Activated CD4-positive, alpha-beta T cell treated with anti-CD3 and anti-CD28 coated beads, Interleukin-2, amount 50 U/mL, for 1 hour (primary cell): ENCODE data around the gene ANGEL2.
"Not testable (repeated sequence)": the region's sequence is repeated elsewhere in the genome, so short reads cannot be mapped to it uniquely, and the experiment has no call there.

Source experiments
- DNase-seq: peaks from one replicate; pipeline ENCODE4 v3.0.0-alpha.2; 2020

Gene ANGEL2, protein sequence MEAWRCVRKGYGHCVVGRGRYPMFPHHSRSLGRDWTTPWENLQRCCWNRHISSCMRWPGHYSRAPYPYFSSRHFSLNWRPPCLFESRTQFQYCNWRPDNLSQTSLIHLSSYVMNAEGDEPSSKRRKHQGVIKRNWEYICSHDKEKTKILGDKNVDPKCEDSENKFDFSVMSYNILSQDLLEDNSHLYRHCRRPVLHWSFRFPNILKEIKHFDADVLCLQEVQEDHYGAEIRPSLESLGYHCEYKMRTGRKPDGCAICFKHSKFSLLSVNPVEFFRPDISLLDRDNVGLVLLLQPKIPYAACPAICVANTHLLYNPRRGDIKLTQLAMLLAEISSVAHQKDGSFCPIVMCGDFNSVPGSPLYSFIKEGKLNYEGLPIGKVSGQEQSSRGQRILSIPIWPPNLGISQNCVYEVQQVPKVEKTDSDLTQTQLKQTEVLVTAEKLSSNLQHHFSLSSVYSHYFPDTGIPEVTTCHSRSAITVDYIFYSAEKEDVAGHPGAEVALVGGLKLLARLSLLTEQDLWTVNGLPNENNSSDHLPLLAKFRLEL

DNA sequence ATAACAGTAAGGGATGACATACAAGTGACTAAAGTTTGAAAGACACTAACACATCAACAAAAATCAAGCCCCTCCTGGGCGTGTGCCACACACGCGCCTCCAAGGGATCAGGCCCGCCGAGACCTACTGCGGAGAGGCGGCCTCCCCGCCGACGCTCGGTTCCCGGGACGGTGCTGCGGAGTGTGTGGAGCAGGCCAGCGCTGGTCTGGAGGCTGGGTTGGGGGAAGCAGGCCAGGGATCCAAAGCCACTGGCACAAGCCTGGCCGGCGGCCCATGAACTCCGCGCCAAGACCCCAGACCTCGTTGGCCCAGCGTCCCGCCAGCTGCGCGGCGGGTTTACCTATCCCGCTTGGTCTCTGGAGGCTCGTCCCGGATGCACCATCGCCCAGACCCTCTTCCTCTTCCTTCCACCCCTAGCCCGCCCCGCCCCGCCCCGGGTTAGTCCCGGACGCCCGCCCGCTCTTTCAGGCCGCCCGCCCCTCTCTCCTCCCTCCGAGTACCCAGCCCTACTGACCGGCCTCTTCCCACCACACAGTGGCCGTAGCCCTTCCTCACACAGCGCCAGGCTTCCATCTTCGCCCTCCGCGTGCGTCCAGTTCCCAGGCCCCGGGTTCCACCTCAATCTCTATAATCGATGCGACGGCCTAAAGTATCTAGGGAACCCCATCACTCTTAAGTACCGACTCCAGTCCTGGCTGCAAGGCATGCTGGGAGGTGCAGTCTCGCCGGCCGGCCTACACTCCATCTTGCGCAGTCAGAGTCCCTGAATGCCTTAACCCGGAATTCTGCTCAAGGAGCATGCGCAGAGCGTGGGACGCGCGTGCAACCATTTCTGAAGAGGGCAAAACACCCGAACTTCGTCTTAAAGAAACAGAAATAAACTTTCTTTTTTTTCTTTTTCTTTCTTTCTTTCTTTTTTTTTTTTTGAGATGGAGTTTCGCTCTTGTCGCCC is at the start of gene ANGEL2:
Gene ANGEL2, minus strand, starts transcription at position 769 of the 952 bp plus-strand sequence. Its CDS starts 196 bp downstream, at position 573.
- DNase-seq, result peak; percentile 95

DNA sequence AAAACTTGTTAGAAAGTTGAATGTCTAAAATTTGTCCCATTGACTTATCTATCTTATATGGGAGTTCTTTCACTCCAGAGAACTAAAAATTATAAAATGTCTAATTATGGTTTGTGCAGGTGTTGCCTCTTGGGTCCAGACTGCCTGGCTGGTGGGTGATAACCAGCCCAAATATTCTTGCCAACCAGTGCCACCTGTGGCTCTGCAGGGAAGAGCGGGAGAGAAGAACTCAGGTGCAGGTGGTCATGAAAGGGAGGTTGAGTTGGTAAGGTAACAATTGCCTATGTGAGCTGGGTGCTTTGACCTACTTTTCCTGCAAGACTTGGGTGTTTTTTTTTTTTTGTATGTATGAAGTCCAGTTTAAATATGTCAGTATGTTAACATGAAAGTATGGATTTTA is 45.6 kb upstream of the ANGEL2 start:
- DNase-seq, result no peak

DNA sequence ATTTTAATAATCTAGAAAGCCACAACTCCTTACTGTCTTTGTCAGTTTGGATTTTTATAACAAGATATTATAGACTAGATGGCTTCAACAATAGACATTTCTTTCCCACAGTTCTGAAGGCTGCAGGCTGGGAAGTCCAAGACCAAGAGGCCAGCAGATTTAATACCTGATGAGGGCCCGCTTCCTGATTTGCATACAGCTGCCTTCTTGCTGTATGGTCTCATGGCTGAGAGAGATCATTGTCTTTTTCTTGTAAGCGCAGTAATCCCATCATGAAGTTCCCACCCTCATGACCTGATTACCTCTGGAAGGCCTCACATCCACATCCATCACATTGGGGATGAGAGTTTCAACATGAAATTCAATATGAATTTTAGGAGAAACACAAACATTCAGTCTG is 45.2 kb upstream of the ANGEL2 start:
- no peak for DNase-seq

DNA sequence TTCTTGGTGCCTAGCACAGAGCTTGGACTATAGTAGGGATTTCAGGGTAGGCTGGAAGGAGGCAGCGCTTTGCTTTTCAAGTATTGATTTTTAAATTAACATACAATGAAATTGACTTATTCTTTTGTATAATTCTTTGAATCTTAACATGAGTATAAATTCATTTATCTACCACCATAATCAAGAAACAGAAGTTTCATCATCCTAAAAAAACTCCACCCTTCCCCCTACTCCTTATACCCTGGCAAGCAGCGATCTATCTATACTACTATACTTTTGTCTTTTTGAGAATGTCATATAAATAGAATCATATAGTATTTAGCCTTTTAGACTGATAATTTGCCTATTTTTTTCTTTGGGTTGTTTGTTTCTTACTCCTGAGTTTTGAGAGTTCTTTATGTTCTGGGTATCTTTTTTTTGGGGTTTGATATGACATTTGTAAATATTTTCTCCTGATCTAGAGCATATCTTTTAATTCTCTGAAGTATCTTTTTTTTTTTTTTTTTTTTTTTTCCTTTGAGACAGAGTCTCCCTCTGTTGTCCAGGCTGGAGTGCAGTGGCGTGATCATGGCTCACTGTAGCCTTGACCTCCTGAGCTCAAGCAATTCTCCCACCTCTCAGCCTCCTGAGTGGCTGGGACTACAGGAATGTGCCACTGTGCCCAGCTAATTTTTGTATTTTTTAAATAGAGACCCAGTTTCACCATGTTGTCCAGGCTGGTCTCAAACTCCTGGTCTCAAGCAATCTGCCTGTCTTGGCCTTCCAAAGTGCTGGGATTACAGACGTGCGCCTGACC is 41.8 kb upstream of the ANGEL2 start:
- no peak for DNase-seq

DNA sequence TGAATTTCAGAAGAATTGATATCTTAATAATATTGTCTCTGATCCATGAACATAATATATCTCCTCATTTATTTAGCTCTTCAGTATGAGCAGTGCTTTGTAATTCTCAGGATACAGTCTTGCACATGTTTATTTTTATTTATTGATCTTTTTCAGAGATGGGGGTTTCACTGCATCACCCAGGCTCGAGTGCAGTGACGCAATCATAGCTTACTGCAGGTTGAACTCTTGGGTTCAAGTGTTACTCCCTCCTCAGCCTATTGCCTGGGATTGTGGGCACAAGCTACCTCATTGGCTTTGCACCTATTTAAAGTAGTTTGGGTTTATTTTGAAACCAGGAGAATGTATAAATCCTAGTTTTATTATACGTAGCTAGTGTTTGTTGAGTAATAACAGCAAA is 40.1 kb upstream of the ANGEL2 start:
- DNase-seq, result no peak

DNA sequence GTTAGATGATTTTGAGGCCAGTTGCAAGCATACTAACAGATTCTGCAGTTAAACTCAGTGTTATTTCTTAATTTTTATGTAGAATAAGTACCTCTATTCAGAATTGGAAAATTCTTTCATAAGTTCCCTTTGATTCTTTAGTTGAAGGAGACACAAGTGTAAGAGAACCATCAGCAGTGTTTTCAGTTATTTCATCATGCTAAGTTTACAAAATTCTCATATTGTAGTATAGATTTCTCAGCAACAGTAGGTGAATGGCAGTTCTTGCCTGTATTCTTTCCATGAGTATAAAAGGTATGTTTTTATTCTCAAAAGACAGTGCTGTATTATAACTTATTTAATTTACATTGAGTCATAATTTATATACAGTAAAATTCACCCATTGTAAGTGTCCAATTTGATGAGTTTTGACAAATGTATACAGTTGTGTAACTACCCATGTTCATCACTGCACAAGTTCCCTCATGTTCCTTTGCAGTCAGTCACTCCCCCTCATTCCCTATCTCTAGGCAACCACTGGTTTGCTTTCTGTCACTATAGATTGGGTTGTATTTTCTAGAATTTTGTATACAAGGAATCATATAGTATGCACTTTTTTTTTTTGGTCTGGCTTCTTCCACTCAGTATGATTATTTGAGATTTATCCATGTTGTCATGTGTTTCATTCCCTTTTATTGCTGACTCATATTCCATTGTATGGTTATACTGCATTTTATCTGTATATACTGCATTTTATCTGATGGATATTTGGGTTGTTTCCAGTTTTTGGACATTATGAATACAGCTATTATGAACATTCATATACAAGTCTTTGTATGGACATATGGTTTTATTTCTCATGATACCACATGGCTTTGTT is 39.3 kb upstream of the ANGEL2 start:
- DNase-seq, result no peak

DNA sequence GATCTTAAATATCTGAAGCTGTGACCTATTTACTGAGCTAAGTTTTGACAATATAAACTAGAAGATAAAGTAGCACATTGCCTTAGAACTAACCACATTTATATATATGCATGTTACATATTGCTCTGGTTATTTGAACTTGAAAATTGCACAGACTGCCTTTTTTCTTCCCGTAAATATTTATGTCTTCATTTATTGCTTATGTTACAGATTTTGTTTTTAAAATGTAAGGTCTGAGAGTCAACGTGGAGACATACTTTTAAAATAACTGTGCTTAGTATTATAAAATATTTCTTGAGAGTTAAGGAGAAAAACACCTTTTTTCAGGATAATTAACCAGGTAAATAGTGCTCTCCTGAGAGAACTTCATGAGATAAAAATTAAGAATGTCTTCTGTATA is 38.5 kb upstream of the ANGEL2 start:
- DNase-seq, result no peak

DNA sequence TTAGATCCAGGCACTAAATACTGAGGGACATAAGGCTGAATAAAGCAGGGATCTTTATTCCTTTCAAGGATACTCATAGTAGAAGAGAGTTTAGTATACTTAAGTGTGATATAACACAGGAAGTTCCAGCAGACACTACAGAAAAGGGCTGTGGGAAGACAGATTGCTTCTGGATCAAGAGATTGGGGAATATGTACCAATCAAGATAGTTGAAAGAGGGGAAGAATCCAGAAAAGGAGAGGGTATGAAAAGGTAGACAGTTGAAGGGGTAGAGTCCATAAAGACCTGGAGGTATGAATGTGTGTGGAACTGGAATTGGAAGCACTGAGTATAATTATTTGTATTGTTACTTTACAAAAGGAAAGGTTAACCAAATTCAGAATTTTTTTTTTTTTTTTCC is 37.8 kb upstream of the ANGEL2 start:
- DNase-seq, result no peak

DNA sequence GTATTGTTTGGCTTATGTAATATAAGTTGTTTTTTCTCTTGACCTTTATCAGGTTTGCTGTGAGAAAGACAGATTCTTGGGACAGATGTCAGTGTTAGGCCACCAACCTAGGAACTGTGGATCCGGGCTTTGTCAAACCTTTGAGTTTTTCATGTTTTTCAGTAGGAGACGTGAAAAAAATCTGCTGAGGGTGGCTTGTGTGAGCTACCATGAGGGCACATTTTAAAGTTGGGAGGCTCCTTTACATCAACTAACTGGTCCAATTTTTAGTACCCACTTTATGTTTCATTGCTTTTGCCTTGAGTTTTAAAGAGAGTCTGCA is 36.2 kb upstream of the ANGEL2 start:
- no peak for DNase-seq

DNA sequence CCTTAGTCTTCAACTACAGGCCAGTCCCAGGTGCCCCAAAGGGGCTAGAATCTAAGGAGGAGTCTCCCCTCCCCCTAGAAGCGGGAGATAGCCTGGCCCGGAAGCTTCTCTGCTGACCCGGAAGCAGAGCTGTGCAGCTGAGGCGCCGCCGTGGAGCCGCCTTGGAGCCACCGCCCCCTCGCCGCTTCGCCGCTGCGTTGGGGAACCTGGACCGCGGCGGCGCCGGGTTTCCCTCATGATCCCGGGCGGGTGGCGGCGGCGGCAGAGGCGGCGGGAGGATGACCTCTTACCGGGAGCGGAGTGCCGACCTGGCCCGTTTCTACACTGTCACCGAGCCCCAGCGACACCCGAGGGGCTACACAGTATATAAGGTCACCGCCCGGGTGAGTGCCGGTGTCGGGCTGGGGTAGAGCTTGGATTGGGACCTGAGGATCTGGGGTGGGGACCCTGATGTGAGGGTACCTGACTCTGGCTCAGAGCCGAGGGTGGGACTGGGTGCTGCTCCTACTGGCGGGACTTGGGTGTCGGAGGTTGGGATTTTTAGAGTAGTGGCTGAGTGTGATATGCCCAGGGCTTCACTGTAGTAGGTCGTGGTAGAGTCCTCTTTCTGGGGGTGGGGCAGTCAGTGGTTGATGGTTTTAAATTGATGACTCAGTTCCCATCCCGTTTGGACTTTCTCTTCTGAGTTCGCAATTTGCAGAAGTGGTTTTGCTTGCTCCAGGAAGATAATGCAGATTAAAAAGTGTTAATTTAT is 35.6 kb upstream of the ANGEL2 start, which contains the start of gene RPS6KC1:
Gene RPS6KC1, plus strand, starts transcription at position 115 of the 754 bp plus-strand sequence. Its CDS starts 164 bp downstream, at position 279.
- peak; percentile 80 for DNase-seq

DNA sequence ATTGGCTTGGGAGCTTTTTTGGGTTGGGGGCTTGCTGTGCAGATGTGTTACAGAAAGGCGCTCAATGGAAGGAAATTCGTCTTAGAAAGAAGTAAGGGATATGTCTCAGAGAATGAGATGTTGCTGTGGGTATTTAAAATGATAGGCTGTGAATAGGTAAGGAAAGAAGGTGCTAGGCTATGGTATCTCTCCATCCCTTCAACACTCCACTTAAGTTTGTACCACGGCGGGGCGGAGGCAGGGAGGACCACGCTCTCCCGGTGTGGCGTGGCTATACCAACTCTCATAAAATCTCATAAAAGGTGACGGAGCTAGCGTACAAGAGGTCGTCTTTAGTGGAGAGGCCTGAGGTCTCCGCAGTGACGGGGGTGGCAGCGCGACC is 35.1 kb upstream of the ANGEL2 start:
- DNase-seq, result no peak

DNA sequence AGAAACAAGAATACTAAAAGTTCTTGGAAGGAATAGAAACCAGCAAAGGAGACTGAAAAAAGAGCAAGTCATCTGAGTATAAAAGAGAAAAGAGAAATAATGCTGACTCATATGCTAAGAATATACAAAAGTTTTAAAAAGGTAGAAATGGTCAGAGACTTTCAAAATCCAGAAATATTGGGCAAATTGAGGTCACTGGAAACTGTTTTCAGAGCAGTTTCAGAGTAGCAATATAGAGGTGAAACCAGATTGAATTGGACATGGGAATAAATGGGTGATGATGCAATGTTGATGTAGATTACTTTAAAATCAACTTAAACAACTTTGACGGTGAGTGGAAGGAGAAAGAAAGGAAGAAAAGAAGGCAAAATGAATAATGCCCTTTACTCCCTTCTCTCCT is 33.6 kb upstream of the ANGEL2 start:
- DNase-seq, result no peak

DNA sequence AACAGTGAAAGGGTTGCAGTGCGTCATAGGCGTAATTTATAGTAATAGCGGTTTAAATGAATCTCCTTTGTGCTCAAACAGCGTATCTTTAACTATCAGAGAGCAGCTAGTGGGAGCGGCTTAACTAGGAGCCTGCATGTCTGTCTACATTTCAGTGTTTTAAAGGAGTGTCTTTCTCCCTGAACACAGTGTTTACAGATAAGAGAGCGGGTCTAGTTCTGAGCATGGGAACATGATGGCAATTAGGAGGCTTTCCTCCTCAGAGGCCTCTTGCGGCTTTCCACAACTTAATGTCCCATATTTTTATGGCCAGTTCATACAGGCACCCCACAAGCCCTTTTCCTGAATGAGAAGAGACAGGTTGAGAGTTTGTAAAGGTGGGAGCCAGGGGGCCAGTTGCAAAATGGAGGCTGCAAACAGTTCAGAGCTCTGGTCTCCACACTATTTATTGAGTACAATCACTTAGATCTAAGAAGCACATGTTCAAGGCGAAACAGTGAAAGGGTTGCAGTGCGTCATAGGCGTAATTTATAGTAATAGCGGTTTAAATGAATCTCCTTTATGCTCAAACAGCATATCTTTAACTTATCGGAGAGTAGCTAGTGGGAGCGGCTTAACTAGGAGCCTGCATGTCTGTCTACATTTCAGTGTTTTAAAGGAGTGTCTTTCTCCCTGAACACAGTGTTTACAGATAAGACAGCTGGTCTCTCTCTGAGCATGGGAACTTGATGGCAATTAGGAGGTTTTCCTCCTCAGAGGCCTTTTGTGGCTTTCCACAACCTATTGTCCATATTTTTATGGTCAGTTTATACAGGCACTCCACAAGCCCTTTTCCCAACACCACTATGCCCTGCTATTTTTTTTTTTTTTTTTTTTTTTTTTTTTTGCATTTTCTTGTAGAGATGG is 29.9 kb upstream of the ANGEL2 start:
- DNase-seq, result not testable (repeated sequence)

DNA sequence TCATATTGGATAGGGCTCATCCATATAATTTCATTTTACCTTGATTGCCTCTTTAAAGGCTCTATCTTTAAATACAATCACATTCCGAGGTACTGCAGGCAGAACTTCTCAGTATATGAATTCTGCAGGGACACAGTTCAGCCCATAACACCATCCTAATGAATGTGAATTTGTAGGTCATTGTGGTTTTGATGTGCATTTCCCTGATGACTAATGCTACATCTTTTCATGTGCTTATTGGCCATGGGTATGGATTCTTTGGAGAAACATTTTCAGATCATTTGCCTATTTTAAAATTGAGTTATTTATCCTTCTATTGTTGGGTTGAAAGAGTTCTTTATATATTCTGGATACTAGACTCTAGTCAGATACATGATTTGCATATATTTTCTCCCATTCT is 25.8 kb upstream of the ANGEL2 start:
- no peak for DNase-seq

DNA sequence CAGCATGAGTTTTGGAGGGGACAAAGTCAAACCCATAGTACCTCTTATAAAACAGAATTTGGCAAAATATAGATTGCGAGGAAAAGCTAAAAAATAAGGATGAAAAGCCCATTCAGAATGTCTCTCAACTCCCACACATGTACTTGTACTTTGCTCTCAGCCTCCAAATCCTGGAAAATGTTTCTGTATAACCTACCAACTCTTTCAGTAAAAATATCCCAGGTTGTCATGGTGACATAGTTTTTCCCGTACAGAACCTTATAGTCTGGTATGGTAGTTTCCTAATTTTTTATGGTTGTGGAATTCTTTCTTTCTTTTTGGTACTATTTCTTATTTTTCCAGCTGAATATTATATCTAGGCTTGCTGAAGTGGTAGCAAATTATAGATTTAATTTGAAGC is 19.9 kb upstream of the ANGEL2 start:
- no peak for DNase-seq

DNA sequence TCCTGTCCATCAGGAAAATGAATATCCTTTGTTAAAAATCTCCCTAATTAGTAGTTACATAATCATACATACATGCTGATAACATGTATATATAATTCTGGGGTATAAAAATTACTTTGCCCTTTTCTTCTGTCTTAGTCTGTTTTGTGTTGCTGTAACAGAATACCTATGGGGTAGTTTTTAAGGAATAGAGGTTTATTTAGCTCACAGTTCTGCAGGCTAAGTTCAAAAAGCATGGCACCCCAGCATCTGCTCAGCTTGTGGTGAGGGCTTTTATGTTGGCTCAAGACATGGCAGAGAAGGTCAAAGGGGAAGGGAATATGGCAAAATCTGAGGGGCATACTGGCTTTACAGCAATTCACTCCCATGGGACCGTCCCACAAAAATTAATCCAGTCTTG is 19.0 kb upstream of the ANGEL2 start:
- no peak for DNase-seq

DNA sequence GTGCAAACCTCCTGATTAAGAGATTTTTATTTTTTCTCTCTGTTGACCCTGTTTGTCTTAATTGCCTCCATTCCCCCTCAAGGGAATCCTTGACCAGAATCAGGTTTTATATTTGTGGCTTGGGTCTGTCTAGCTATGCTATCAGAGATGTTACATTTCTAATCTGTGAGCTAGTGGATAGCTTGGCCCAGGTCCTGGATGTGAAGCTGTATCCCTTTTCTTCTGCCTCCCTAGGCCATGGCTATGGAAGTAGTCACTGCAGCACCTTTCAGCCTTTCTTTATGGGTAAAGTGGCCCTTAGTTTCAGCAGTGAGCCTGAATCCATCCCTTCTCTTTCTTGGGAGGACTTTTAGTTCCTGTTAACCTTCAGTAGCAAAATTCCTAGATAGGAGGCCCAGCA is 17.0 kb upstream of the ANGEL2 start:
- DNase-seq, result no peak

DNA sequence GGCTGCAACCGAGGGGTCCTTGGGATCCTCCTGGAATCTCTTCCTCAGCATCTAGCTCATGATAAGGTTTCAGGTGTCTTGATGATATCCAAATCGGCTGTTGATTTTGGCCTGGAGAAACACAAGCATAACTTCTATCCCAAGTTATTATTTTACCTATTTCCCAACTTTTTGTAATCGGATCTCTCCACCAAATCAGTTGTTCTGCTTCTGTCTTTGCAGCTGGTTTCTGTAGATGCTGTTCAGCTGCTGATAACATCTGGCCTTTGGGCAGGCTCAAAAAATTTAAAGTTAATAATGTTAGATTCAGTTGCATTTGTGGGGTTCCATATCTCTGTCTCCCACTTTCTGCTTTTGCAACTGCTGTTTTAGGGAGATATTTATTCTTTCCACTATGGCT is 11.4 kb upstream of the ANGEL2 start:
- DNase-seq, result not testable (repeated sequence)

DNA sequence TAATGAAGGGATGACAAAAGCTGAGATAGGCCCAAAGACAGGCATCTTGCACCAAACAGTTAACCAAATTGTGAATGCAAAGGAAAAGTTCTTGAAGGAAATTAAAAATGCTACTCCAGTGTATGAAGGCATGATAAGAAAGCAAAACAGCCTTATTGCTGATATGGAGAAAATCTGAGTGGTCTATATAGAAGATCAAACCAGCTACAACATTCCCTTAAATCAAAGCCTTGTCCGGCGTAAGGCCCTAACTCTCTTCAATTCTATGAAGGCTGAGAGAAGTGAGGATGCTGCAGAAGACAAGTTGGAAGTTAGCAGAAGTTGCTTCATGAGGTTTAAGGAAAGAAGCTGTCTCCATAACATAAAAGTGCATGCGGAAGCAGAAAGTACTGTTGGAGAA is 4.3 kb upstream of the ANGEL2 start:
- DNase-seq, result no peak

DNA sequence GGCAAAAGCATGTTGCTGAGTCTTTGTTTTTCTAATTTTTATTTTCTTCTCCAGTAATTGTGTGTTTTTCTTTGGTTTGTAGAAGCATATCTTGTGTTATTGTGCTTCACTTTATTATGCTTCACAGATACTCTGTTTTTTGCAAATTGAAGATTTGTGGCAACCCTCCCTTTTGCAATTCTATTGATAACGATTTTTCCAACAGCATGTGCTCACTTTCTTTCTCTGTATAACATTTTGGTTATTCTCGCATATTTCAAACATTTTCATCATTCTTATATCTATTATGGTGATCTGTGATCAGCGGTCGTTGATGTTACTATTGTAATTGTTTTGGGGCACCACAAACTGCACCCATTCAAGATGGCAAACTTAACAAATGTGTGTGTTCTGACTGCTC is 3.8 kb upstream of the ANGEL2 start:
- no peak for DNase-seq
